GM18951 (cell line): ENCODE results near the gene TMEM60.
"Not testable (repeated sequence)": the region's sequence is repeated elsewhere in the genome, so short reads cannot be mapped to it uniquely, and the experiment has no call there.

Experiments
- POLR2A ChIP-seq: IDR thresholded peaks from 4 replicates; pipeline ENCODE4 v1.6.1; 2011; ENCODE audit warnings: mild to moderate bottlenecking; ENCODE audit not compliant: insufficient read length, insufficient read depth; ENCODE audit errors: extremely low read depth
- in situ Hi-C: fragments of 300-500 bp; cut with MboI; formaldehyde crosslinking; loops from one replicate; pipeline ENCODE4 v1.12.0; 2022; ENCODE audit warnings: low sequenced_read_pairs, mixed read lengths, inconsistent platforms; ENCODE audit not compliant: unreplicated experiment

Gene TMEM60, protein sequence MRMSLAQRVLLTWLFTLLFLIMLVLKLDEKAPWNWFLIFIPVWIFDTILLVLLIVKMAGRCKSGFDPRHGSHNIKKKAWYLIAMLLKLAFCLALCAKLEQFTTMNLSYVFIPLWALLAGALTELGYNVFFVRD

DNA sequence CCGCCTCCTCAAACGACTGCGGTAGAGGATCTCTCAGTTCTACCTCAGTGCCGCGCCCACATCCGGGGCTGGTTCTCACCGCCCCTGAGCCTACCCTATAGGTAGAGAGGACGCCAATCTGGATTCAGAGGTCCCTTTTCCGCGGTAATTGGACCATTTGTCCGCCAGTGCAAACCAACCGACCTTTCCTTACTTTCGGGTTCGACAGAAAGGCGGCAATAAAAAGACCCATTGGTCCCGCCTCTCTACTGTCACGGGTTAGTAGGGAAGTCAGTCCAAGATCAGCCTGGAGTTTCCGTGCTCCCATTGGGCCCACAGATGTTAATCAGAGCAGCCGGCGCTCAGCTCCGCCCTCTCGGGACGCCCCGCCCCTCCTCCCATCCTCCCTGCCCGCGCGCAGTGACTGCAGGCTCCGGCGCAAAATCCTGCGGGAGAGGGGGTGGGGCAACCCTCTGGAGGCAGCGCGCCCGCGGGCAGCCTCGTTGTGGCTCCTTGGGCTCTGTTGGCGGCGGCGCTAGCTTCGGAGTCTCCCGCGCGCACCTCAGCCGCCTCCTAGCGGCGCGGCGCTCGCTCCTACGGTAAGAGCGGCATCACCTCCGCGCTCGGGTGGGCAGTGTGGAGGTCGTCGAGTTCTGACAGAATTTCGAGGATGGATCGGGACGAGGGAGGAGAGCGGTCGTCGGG is at the start of gene TMEM60, which contains the start of gene PHTF2:
TSS of gene TMEM60 (minus strand) at position 41 of the 684 bp plus-strand sequence. CDS start 4,061 bp downstream, outside the sequence.
TSS of gene PHTF2 (plus strand) at position 380 of the 684 bp plus-strand sequence.
- in situ Hi-C loops, result no loop called here
- TF ChIP-seq POLR2A, result peak; percentile 72

DNA sequence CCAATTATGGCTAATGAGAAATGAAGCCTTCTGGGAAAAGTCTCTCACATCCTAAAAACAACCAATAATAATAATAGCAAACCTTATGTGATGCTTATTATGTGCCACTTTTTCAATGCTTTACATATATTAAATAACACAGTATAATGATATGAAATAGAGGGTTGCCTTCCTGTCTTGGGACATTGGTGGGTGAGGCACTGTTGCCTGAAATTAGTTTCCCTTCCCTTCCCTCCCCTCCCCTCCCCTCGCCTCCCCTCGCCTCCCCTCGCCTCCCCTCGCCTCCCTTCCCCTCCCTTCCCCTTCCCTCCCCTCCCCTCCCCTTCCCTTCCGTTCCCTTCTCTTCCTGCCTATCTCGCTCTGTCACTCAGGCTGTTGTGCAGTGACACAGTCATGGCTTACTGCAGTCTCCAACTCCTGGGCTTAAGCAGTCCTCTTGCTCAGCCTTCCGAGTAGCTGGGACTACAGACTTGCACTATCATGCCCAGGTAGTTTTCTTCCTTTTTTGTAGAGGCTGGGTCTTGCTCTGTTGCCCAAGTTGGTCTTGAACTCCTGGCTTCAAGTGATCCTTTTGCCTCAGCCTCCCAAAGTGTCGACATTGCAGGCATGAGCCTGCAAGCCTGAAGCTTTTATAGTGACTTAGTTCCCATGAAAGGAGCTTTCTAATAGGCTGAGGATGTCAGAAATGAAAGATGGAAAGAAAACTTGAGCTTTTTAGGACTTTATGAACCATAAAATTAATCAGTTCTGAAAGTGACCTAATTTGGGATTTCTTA is 48.3 kb upstream of the TMEM60 start:
- in situ Hi-C loops, result no loop called here

DNA sequence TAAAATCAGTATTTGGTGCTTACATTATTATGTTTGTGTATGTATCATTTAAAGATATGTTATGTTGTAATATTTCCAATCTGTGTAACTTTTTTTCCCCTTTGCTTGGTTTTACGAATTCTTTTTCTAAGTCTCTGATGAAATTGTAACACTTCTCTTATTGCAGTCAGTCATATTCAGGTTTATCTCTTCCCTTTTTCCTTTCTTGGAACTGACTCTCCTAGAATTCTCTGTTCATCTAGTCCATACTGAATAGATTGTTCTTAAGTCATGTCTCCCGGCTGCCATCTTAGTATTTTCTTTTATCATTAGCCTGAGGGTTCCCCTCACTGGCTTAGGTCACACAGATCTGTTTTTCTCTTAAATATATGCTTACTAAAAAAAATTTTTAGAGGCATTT is 45.0 kb upstream of the TMEM60 start:
- in situ Hi-C loops, result no loop called here
- TF ChIP-seq POLR2A, result no peak

More for the DNA sequence above, 48.3 kb upstream of the TMEM60 start:
- TF ChIP-seq POLR2A, result no peak

DNA sequence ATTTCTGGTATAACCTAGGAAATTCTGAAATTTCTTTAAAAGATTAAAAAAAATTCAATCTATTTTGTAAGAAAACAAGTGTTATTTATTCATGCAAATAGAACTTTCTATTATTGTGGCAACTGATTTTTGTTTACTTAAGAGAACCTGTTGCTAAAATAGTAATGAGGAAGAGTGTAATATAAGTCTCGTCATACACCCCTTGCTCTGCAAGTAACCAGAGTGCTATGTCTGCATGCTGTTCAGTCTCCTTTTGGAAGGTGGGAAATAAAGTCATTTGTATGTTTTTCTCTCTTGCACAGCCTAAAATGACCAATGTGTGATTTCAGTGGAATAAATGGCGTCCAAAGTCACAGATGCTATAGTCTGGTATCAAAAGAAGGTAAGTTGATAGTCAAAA is 41.7 kb upstream of the TMEM60 start:
- TF ChIP-seq POLR2A, result no peak
- in situ Hi-C loops, result no loop called here

GRCh38 chr7:77838929-77839491 is 40.8 kb upstream of the TMEM60 start:
- no peak for TF ChIP-seq POLR2A
- in situ Hi-C loops, result no loop called here

DNA sequence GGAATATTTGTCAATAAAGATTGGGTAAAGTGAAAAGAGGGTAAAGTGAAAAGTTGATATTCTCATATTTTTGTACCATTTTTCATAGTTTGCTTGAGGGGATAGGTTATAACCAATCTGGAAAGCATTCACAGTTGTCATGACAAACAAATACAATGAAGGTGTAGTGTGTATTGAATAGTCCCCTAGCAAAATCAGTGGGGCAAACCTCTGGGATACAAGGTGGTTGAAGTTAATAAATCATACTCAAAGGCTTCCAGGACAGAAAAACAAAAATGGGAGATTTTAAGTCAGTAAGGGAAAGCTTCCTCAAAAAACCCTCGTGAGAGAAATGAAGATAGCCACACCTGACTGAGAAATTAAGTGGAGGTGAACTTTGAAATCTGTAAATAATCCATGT is 39.7 kb upstream of the TMEM60 start:
- in situ Hi-C loops, result no loop called here
- no peak for TF ChIP-seq POLR2A

DNA sequence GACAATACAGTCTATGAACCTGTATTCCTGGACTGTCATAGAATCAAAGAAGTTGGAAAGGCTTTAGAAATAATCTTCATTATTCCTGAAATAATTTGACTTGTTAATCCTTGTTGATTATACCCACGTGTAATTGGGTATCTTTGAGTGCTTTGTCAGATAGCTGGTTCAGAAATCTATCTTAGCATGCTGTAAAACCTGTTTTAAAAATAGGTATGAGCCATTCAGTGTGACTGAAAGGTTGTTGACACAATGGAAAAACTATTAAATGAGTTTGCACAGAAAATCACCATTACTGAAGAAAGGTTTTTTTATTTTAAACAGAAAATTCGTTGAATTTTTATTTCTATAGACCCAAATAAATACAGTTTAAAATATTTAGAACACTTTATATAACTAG is 39.0 kb upstream of the TMEM60 start:
- no peak for TF ChIP-seq POLR2A
- in situ Hi-C loops, result no loop called here

- in situ Hi-C loops, result not testable (repeated sequence)
Observed at GRCh38 chr7:77836425-77836824, 38.2 kb upstream of the TMEM60 start.

DNA sequence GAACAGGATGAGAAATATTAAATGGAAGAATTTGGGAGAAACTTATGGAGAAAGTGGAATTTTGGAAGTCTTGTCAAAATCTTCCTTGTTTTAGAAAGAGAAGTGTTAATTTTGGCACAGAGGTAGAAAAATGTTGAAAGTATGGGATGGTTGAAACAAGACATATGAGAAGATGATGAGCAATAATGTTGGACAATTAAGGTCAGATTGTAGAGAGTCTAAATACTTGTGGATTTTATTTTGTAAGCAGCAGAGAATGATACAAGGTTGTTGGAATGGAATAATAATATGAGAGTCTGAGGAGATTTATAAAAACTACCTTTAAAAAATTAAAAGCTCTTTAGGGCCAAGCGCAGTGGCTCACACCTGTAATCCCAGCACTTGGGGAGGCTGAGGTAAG is 34.9 kb upstream of the TMEM60 start:
- in situ Hi-C loops, result no loop called here
- no peak for TF ChIP-seq POLR2A

DNA sequence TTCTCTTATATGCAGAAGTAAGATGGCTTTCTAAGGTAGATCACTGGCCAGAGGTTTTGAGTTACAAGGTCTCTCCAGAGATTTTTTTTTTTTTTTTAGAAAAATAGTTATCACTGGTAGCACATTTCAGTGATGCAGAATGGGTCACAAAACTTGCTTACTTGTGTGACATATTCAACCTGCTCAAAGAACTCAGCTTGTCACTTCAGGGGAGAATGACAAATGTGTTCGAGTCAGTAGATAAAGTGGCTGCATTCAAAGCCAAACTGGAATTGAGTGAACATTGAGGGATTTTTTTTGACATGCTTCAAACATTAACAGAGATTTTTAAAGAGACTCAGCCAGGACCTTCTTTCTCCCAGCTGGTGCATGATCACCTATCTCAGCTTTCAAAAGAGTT is 33.7 kb upstream of the TMEM60 start:
- in situ Hi-C loops, result no loop called here

DNA sequence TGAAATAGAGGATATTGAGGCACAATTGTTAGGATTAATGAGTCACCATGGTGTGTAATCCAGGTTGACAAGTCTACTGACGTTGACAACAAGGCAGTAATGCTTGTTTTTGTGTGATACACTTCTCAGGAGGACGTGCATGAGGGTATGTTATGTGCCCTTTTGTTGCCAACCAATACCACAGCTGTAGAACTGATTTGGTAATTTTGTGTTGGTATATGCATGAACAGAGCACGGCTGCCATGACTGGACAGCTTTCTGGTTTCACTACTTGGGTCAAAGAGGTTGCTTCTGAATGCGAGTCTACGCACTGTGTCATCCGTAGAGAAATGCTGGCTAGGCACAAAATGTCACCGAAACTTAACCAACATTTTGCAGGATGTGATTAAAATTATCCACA is 33.2 kb upstream of the TMEM60 start:
- TF ChIP-seq POLR2A, result no peak
- in situ Hi-C loops, result no loop called here

More for the DNA sequence above, 33.7 kb upstream of the TMEM60 start:
- TF ChIP-seq POLR2A, result no peak

GRCh38 chr7:77830649-77831355 is 32.6 kb upstream of the TMEM60 start:
- no peak for TF ChIP-seq POLR2A
- in situ Hi-C loops, result no loop called here

- no peak for TF ChIP-seq POLR2A
- in situ Hi-C loops, result no loop called here
Observed at GRCh38 chr7:77827999-77828398, 29.8 kb upstream of the TMEM60 start.

GRCh38 chr7:77826300-77826699 is 28.1 kb upstream of the TMEM60 start:
- TF ChIP-seq POLR2A, result no peak
- in situ Hi-C loops, result no loop called here
